NCI-H526 treated with DMSO at 0.1 percent for 48 hours (cell line): ENCODE measurements around the gene SCGB1D2.
A peak's percentile ranks its signal among the peaks of the same experiment; 100 is the strongest.
"Not testable (repeated sequence)": the region's sequence is repeated elsewhere in the genome, so short reads cannot be mapped to it uniquely, and the experiment has no call there.

ENCODE experiments used
- DNase-seq: peaks from one replicate; lab custom pipeline; 2025; lab: John Stamatoyannopoulos, UW

SCGB1D2 gene

GRCh38 chr11:62242021-62242420 is at the start of gene SCGB1D2:
Gene SCGB1D2, plus strand, starts transcription at chr11:62242239. Its CDS starts 69 bp downstream, at chr11:62242308.
- no peak for DNase-seq

- DNase-seq = no peak
These were observed 48.1 kb upstream of the SCGB1D2 start for GRCh38 chr11:62193952-62194351.

- DNase-seq = not testable (repeated sequence)
These were observed 47.0 kb upstream of the SCGB1D2 start for GRCh38 chr11:62195010-62195409.

- no peak for DNase-seq
These were observed 46.1 kb upstream of the SCGB1D2 start for GRCh38 chr11:62195945-62196344.

DNA sequence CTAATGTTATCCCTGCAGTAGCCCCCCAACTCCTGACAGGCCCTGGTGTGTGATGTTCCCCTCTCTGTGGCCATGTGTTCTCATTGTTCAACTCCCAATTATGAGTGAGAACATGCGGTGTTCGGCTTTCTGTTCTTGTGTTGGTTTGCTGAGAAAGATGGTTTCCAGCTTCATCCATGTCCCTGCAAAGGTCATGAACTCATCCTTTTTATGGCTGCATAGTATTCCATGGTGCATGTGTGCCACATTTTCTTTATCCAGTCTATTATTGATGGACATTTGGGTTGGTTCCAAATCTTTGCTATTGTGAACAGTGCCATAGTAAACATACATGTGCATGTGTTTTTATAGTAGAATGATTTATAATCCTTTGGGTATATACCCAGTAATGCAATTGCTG is 44.6 kb upstream of the SCGB1D2 start:
- not testable (repeated sequence) for DNase-seq

GRCh38 chr11:62201376-62201775 is 40.7 kb upstream of the SCGB1D2 start:
- DNase-seq = no peak

DNA sequence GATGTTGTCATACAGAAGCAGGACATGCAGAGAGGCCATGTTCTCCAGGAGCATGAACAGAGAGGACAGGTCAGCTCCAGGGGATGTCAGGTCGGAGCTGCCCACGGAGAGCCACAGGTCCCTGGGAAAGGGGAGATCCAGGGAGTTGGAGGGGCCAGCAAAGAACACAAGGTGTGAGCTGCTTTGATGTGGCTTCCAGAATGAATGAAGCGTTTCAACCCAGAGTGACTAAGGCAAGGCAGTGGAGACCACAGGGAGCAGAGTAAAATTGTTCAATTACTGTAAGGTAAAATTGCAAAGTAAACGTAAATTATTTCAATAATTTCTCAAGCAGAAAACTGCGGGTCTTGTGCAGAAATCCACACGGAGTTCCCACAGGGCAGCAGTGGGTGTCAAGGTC is 39.1 kb upstream of the SCGB1D2 start:
- DNase-seq = no peak

DNA sequence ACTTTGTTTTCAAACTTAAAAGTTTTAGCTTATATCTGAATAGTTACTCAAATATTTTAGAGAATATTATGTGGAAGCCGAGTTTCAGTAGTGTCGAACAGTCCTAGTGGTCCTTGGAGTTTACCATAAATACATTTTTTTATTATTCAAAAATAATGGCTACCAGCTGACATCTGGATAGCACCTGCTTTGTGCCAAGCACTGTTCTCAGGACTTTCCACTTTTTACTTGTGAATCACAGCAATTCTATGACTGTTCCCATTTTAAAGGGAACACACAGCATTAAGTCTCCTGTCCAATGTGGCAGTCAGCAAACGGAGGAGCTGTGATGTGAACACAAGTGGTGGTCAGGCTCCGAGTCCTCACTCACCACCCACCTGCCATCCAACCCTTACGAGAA is 37.6 kb upstream of the SCGB1D2 start:
- no peak for DNase-seq

- no peak for DNase-seq
These were observed 36.6 kb upstream of the SCGB1D2 start for GRCh38 chr11:62205441-62205840.

DNA sequence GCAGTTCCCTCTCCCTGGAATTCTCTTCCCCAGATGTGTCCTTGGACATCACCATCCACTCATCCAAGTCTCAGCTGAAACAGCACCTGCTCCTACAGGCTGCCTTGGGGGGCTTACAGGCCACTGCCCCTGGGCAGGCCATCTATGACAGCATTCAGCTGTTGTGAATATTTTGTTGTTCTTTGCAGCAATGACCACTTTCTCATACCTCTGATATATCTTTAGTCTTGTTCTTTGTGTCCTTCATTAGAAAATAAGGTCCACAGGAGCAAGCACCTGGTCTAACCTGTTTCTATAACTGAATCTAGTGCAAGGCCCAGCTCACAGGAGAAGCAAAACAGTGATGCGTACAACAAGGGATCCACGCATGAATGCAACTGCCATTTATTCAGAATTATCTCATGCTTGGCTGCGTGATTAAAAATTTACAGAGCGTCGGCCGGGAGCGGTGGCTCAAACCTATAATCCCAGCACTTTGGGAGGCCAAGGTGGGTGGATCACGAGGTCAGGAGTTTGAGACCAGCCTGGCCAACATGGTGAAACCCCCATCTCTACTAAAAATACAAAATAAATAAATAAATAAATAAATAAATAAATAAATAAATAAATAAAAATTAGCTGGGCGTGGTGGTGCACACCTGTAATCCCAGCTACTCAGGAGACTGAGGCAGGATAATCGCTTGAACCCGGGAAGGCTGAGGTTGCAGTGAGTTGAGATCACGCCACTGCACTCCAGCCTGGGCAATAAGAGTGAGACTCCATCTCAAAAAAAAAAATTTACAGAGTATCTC is 35.6 kb upstream of the SCGB1D2 start:
- DNase-seq = peak; percentile 64

- peak; percentile 54 for DNase-seq
These were observed 33.3 kb upstream of the SCGB1D2 start for GRCh38 chr11:62208785-62209144.

GRCh38 chr11:62217191-62217748 is 24.8 kb upstream of the SCGB1D2 start:
- DNase-seq = no peak

DNA sequence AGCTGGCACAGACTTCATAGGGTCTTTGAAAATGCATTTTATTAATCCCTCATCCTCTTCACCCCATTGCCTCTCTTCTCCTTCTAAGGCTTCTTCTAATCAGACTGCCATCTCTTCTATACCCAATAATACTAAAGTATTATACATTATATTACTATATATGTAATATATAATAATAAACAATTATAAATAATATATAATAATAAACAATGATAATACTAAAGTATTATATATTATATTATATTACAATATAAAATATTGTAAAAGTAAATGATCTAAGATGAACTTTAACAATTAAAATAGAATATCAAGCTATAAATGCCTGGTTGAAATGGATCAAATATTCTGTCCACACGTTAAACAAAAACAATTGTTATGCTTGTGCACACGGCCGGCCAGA is 20.5 kb upstream of the SCGB1D2 start:
- no peak for DNase-seq

DNA sequence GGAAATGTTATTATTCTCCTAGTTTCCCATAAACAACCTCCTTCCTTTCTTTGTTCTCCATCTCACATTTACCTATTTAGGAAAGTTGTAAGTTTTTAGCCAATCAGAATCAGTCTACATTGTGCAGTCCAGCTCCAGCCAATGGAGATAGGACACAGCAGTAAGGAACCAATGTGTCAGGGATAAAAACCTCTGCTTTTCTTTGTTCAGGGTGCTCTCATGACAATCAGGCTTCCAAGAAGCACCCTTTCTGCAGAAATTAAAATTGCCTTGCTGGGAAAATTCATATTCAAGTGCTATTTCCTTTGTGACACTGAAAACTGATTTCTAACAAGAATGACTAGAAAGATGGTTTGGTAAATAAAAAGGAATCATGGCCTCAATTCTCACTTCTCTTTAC is 18.9 kb upstream of the SCGB1D2 start:
- DNase-seq = no peak

DNA sequence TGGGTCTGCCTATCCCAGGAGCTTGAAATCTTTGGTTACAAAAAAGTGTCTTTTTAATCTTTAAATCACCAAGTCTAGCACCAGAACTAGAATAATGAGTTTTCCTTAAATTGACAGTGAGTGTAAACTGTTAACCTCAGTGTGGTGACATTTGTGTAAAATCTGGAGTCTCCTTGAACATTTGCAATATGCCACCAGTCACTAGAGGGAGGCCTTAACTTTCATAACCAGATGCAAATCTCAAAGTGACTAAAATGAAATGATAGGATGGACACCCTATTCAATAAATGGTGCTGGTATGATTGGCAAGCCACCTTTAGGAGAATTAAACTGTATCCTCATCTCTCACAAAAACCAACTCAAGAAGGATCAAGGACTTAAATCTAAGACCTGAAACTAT is 8.3 kb upstream of the SCGB1D2 start:
- no peak for DNase-seq

- no peak for DNase-seq
These were observed 5.9 kb upstream of the SCGB1D2 start for GRCh38 chr11:62236187-62236586.

- DNase-seq = no peak
These were observed 4.5 kb upstream of the SCGB1D2 start for GRCh38 chr11:62237499-62237898.

- no peak for DNase-seq
These were observed 3.9 kb upstream of the SCGB1D2 start for GRCh38 chr11:62238151-62238550.

GRCh38 chr11:62241095-62241494 is 944 bp upstream of the SCGB1D2 start:
- DNase-seq = no peak

GRCh38 chr11:62245271-62245753 is 3.3 kb downstream of the SCGB1D2 start:
- no peak for DNase-seq

DNA sequence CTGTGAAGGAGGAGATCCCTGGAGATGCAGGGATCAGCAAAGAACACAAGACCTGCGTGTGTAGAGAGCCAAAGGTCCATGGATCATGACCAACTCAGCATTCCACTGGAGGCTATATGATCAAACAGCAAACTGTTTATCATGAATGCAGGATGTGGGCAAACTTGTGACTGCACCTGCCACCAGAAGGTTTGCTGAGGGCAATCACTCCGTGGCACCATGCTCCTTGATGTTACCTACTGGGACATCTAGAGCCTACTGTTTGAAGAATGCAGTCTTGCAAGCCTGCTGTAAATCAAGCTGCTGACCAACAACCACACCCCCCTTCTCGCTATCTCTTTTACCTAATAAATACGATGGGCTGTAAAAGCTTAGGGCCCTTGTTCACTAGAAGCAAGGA is 9.7 kb downstream of the SCGB1D2 start:
- no peak for DNase-seq

DNA sequence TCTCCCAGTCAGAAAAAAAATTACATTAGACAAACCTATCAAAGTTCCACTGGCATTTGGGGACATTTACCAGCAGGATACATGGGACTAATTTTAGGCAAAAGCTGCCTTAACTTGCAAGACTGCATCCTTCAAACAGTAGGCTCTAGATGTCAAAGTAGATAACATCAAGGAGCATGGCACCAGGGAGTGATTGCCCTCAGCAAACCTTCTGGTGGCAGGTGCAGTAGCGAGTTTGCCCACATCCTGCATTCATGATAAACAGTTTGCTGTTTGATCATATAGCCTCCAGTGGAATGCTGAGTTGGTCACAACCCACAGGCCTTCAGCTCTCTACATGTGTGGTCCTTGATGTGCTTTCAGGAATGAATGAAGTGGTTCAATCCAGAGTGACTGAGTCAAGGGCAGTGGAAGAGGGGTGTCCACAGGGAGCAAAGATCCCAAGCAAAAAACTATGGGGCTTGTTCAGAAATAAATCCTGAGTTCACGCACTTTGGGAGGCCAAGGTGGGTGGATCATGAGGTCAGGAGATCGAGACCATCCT is 12.0 kb downstream of the SCGB1D2 start:
- no peak for DNase-seq

- no peak for DNase-seq
These were observed 14.2 kb downstream of the SCGB1D2 start for GRCh38 chr11:62256281-62256680.
